Chondrocyte (in vitro differentiated cells): ENCODE data around the gene NOXA1. TPM values are rescaled to one million over a fixed set of nuclear protein-coding genes. Genes with fewer than 3 reads are reported as not detected.

ENCODE experiments used
- DNase-seq: peaks from one replicate; pipeline ENCODE4 v3.0.0; 2021; ENCODE audit warnings: mixed read lengths, low spot score
- H3K27ac Mint-ChIP-seq: one replicate; pipeline ENCODE4 v1.8.0; 2021; ENCODE audit warnings: mild to moderate bottlenecking, moderate library complexity, mixed read lengths; ENCODE audit not compliant: unreplicated experiment
- H3K27me3 Mint-ChIP-seq: 2 replicates; pipeline ENCODE4 v1.8.0; 2021; ENCODE audit warnings: low read depth, mixed read lengths
- H3K36me3 Mint-ChIP-seq: 2 replicates; pipeline ENCODE4 v1.8.0; 2021; ENCODE audit warnings: low read depth, mixed read lengths
- H3K4me1 Mint-ChIP-seq: 2 replicates; pipeline ENCODE4 v1.8.0; 2021; ENCODE audit warnings: low read depth, mild to moderate bottlenecking, mixed read lengths
- H3K4me3 Mint-ChIP-seq: one replicate; pipeline ENCODE4 v1.8.0; 2021; ENCODE audit warnings: mild to moderate bottlenecking, moderate library complexity, mixed read lengths; ENCODE audit not compliant: unreplicated experiment
- H3K9me3 Mint-ChIP-seq: 2 replicates; pipeline ENCODE4 v1.8.0; 2021; ENCODE audit warnings: low read depth, mixed read lengths
- CTCF ChIP-seq: fragments of 200-600 bp; sonication (generic); IDR thresholded peaks from 2 replicates; pipeline ENCODE4 v1.5.0; 2021; ENCODE audit warnings: antibody characterized with exemption, mild to moderate bottlenecking, moderate library complexity
- total RNA-seq: library from RNA; stranded (reverse); gene quantifications from 3 replicates; pipeline ENCODE4 v1.2.1, GENCODE V29; 2021

The NOXA1 gene
- total RNA-seq, 1 donor from 2014 or later = 2.0 TPM

DNA sequence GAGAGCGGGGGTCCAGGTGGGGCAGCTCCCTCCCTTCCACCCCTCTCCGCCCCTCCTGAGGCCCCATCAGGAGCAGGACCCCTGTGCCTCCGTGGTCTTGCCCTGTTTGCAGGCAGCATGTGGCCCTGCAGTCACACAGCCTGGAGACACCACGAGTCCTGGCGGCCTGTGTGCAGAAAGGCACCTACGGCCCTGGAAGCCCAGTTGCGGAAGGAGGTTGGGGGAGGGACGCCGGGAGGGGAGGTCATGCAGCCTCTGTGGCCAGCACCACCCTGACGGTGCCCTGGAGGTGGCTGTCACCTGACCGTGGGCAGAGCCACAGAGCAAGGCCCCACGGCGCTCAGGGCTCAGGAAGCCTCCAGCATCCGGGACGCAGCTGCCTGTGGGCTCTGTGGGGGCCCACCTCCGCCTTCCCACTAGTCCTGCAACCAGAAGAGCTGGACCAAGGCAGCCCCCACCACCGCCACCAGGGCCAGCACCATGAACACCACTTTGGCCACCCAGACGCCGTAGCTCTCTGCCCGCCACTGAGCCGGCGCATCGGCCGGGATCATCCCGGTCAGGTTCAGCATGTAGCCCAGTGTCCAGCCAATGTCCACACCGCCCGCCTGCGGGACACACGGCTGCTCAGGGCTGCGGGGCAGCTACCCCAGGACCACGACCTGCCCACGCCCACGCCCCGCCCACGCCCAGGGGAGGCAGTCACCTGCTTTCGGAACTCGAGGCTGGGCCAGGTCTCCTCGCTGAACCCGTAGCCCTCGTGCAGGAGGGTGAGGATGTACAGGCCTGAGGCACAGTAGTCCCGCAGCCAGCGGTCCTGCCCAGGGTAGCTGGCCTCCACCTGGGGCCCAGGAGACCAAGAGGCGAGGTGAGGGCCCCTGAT is 11.5 kb downstream of the NOXA1 start:
- Mint-ChIP-seq H3K4me3 (no peak overlapping the region), H3K9me3 (no peaks in the 10 kb centered on the region), H3K36me3 (no peaks in the 10 kb centered on the region), H3K27me3 (no peaks in the 10 kb centered on the region), H3K27ac (no peak overlapping the region), H3K4me1 (no peaks in the 10 kb centered on the region)
- peak; percentile 84 for DNase-seq
- no peak for TF ChIP-seq CTCF

DNA sequence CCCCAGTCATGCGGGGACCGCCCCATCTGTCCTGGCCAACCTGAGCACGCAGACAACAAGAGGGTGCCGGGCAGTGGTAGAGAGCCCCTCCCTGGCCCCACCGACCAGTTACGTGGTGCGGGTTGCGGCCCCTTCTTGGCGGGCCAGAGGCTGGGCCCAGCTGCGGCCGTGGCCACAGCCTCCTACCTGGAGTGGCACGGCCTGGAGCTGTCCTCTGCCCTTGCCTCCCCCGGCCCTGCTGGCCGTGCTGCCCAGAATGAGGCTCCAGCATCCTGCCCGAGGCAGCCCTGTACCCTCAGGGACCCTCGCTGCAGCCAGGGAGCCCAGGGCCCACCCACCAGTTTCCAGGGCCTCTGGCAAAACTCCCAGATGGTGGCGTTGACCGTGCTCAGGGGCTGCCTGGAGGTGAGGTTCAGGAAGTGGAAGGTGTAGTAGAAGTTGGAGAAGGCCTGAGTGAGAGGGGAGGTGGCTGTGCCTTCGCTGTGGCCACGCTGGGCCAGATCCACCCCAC is 12.2 kb downstream of the NOXA1 start:
- Mint-ChIP-seq H3K4me3 (no peak overlapping the region), H3K9me3 (no peaks in the 10 kb centered on the region), H3K36me3 (no peaks in the 10 kb centered on the region), H3K27me3 (no peaks in the 10 kb centered on the region), H3K27ac (no peak overlapping the region), H3K4me1 (no peaks in the 10 kb centered on the region)
- DNase-seq = peak; percentile 88
- TF ChIP-seq CTCF = no peak

GRCh38 chr9:137435980-137436760 is 13.0 kb downstream of the NOXA1 start:
- Mint-ChIP-seq H3K27me3 (no peaks in the 10 kb centered on the region), H3K4me1 (no peaks in the 10 kb centered on the region), H3K9me3 (no peaks in the 10 kb centered on the region), H3K4me3 (no peak overlapping the region), H3K27ac (no peak overlapping the region), H3K36me3 (no peaks in the 10 kb centered on the region)
- peak; percentile 95 for DNase-seq
- TF ChIP-seq CTCF = no peak

DNA sequence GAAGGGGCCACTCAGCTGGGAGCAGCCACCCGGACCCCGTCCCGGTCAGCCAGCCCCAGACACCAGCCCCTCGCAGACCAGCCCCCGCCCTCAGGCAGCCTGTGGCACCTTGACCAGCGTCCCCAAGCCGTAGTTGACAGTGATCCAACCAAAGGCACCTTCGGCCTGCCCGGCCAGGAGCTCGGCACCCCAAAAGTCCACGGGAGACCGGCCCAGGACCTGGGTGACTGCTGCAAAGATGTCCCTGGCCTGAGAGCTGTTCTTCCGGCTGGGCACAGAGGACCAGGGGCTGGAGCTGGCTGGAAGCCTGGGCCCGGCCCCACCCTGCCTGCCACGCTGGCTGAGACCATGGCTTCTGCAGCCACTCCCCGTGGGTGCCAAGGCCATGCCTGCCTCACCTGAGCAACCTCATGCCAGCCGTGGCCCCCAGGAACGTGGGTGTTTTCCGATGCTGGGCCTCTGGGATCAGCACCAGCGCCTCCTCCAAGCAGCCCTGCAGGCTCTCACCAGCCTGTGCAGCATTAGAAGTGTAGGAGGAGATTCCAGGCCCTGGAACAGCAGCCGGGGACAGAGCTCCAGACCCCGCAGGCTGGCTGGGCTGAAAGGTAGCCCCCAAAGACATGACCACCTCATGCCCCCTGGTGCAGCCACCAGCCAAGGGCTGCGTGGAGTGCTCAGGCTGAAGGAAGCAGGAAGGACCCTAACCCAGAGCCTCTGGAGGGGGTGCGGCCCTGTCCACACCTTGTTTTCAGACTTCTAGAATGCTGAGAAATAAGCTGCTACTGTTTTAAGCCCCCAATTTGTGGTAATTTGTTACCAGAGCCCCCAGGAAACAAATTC is 13.8 kb downstream of the NOXA1 start:
- Mint-ChIP-seq H3K27ac (no peak overlapping the region), H3K36me3 (no peaks in the 10 kb centered on the region), H3K4me1 (peaks cover 3% of the 10 kb centered on the region), H3K4me3 (no peak overlapping the region), H3K27me3 (no peaks in the 10 kb centered on the region), H3K9me3 (no peaks in the 10 kb centered on the region)
- peak; percentile 93 for DNase-seq
- TF ChIP-seq CTCF = no peak
